ENCODE data around the gene BRPF3.
A peak's percentile ranks its signal among the peaks of the same experiment; 100 is the strongest.

BRPF3 gene

GRCh38 chr6:36196113-36196879 lies at the start of gene BRPF3:
TSS of gene BRPF3 (plus strand) at chr6:36196744. CDS start at chr6:36200323, 3,579 bp downstream.
- peaks cover 2% of the 10 kb centered on the region for H3K9me3 Mint-ChIP-seq
- peak within 1 kb of the TSS; percentile 84 for H3K4me3 Mint-ChIP-seq
- H3K27ac Mint-ChIP-seq = peak within 1 kb of the TSS; percentile 96
- peaks cover 49% of the 10 kb centered on the region for H3K4me1 Mint-ChIP-seq (ENCODE audit: low read depth)
- no peaks in the 10 kb centered on the region for H3K27me3 Mint-ChIP-seq
- DNase-seq = peak; percentile 88
- H3K36me3 Mint-ChIP-seq (ENCODE audit: low read depth) = peaks cover 21% of the 10 kb centered on the region

DNA sequence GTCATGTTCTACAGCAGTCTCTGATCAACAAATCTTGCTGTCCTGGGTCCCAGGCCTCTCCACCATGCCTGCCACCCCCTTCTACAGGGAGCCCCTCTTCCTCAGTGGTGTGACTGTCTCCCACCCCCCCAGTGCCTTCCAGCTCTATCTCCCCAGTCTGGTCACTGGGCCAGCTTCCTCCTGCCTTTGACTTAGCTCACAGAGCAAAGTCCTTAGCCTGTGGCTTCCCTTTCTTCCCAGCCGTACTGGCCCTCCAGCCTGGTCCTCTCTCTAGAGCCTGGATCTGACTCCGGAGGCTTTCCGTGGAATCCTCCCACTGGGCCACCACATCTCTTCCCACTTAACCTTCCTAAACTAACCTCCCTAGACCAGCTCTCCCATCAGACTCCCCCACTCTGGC lies 49.2 kb upstream of the BRPF3 start:
- peaks cover 10% of the 10 kb centered on the region for H3K4me1 Mint-ChIP-seq (ENCODE audit: low read depth)
- no peaks in the 10 kb centered on the region for H3K27me3 Mint-ChIP-seq
- H3K4me3 Mint-ChIP-seq = no peak overlapping the region
- no peak overlapping the region for H3K27ac Mint-ChIP-seq
- peaks cover 6% of the 10 kb centered on the region for H3K36me3 Mint-ChIP-seq (ENCODE audit: low read depth)
- peaks cover 6% of the 10 kb centered on the region for H3K9me3 Mint-ChIP-seq
- no peak for DNase-seq

GRCh38 chr6:36149476-36149875 lies 47.1 kb upstream of the BRPF3 start:
- H3K4me1 Mint-ChIP-seq (ENCODE audit: low read depth) = peaks cover 10% of the 10 kb centered on the region
- H3K4me3 Mint-ChIP-seq = no peak overlapping the region
- no peak for DNase-seq
- no peak overlapping the region for H3K27ac Mint-ChIP-seq
- no peaks in the 10 kb centered on the region for H3K27me3 Mint-ChIP-seq
- H3K36me3 Mint-ChIP-seq (ENCODE audit: low read depth) = peaks cover 5% of the 10 kb centered on the region
- H3K9me3 Mint-ChIP-seq = peaks cover 6% of the 10 kb centered on the region

DNA sequence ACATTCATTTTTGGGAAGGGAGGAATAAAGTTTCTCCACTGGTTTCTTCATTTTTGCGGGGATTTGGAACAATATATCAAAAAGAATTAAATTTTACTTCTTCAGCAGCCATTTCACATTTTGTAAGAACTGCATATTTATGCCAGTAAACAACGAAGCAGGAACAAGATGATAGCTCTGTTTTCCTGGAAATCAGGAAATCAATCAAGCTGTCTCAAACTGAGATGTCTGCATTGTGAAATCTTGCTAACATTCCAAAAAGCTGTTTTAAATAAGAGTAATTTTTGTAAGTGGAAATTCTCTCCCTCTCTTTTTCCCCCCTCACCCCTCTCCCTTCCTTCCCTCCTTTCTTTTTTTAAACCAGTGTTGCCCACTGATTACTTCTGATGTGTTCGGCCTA lies 46.3 kb upstream of the BRPF3 start:
- H3K4me1 Mint-ChIP-seq (ENCODE audit: low read depth) = peaks cover 10% of the 10 kb centered on the region
- H3K4me3 Mint-ChIP-seq = no peak overlapping the region
- no peak for DNase-seq
- H3K9me3 Mint-ChIP-seq = peaks cover 6% of the 10 kb centered on the region
- H3K36me3 Mint-ChIP-seq (ENCODE audit: low read depth) = peaks cover 5% of the 10 kb centered on the region
- no peaks in the 10 kb centered on the region for H3K27me3 Mint-ChIP-seq
- H3K27ac Mint-ChIP-seq = no peak overlapping the region

DNA sequence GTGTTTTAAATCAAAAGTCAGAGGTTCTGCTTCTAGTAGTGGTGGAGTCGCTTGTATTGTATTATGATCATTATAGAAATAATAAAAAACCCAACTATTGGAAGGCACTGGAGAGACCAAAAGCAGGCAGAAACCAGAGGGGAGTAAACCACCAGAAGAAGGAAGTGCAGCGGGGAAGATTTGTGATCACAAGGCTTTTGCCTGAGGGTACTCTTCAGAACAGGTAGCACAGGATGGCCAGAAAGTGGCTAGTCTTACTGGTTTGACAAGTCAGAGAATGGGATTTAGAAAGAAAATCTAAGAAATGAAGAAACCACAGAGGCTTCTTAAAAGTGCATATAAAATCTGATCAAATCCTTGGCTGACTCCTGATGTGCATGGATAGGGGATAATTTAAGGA lies 42.3 kb upstream of the BRPF3 start:
- no peaks in the 10 kb centered on the region for H3K27me3 Mint-ChIP-seq
- no peak overlapping the region for H3K4me3 Mint-ChIP-seq
- H3K4me1 Mint-ChIP-seq (ENCODE audit: low read depth) = peaks cover 4% of the 10 kb centered on the region
- H3K36me3 Mint-ChIP-seq (ENCODE audit: low read depth) = peaks cover 2% of the 10 kb centered on the region
- DNase-seq = no peak
- peaks cover 10% of the 10 kb centered on the region for H3K9me3 Mint-ChIP-seq
- no peak overlapping the region for H3K27ac Mint-ChIP-seq

- no peaks in the 10 kb centered on the region for H3K27me3 Mint-ChIP-seq
- DNase-seq = no peak
- peaks cover under 1% of the 10 kb centered on the region for H3K4me1 Mint-ChIP-seq (ENCODE audit: low read depth)
- peaks cover 11% of the 10 kb centered on the region for H3K9me3 Mint-ChIP-seq
- H3K4me3 Mint-ChIP-seq = no peak overlapping the region
- H3K36me3 Mint-ChIP-seq (ENCODE audit: low read depth) = peaks cover 6% of the 10 kb centered on the region
- no peak overlapping the region for H3K27ac Mint-ChIP-seq
Measured at GRCh38 chr6:36155662-36156061, 40.9 kb upstream of the BRPF3 start.

GRCh38 chr6:36160147-36160760 lies 36.3 kb upstream of the BRPF3 start:
- no peaks in the 10 kb centered on the region for H3K4me1 Mint-ChIP-seq (ENCODE audit: low read depth)
- H3K27me3 Mint-ChIP-seq = no peaks in the 10 kb centered on the region
- peaks cover 6% of the 10 kb centered on the region for H3K36me3 Mint-ChIP-seq (ENCODE audit: low read depth)
- peaks cover 11% of the 10 kb centered on the region for H3K9me3 Mint-ChIP-seq
- no peak overlapping the region for H3K4me3 Mint-ChIP-seq
- H3K27ac Mint-ChIP-seq = no peak overlapping the region
- no peak for DNase-seq

- Mint-ChIP-seq H3K4me3 (no peak overlapping the region), H3K36me3 (ENCODE audit: low read depth) (no peaks in the 10 kb centered on the region), H3K27me3 (no peaks in the 10 kb centered on the region), H3K27ac (peak overlapping the region; percentile 68), H3K9me3 (no peaks in the 10 kb centered on the region), H3K4me1 (ENCODE audit: low read depth) (peaks cover 21% of the 10 kb centered on the region)
- DNase-seq = no peak
Measured at GRCh38 chr6:36169023-36170007, 27.2 kb upstream of the BRPF3 start.

DNA sequence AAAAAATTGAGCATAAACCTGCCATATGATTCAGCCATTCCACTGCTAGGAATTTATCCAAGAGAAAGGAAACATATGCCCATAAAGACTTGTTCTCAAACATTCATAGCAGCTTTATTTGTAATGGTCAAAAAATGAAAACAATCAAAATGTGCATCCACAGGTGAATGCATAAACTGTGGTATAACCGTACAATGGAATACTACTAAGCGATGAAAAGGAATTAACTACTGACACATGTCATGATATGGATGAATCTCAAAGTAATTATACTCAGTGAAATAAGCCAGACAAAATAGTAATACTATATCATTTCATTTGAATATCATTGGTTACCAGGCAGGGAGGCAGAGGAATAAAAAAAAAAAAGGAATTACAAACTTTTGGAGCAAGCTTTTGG lies 25.8 kb upstream of the BRPF3 start:
- DNase-seq = no peak
- peaks cover 21% of the 10 kb centered on the region for H3K4me1 Mint-ChIP-seq (ENCODE audit: low read depth)
- H3K9me3 Mint-ChIP-seq = no peaks in the 10 kb centered on the region
- H3K36me3 Mint-ChIP-seq (ENCODE audit: low read depth) = no peaks in the 10 kb centered on the region
- H3K27ac Mint-ChIP-seq = no peak overlapping the region
- H3K27me3 Mint-ChIP-seq = no peaks in the 10 kb centered on the region
- no peak overlapping the region for H3K4me3 Mint-ChIP-seq

GRCh38 chr6:36171573-36171972 lies 25.0 kb upstream of the BRPF3 start:
- Mint-ChIP-seq H3K27me3 (no peaks in the 10 kb centered on the region), H3K36me3 (ENCODE audit: low read depth) (no peaks in the 10 kb centered on the region), H3K4me1 (ENCODE audit: low read depth) (peaks cover 21% of the 10 kb centered on the region), H3K27ac (no peak overlapping the region), H3K4me3 (no peak overlapping the region), H3K9me3 (no peaks in the 10 kb centered on the region)
- no peak for DNase-seq

- Mint-ChIP-seq H3K4me1 (ENCODE audit: low read depth) (peaks cover 9% of the 10 kb centered on the region), H3K27me3 (no peaks in the 10 kb centered on the region), H3K36me3 (ENCODE audit: low read depth) (peaks cover 18% of the 10 kb centered on the region), H3K4me3 (no peak overlapping the region), H3K9me3 (peaks cover 12% of the 10 kb centered on the region), H3K27ac (peak overlapping the region; percentile 44)
- no peak for DNase-seq
Measured at GRCh38 chr6:36177166-36177565, 19.4 kb upstream of the BRPF3 start.

DNA sequence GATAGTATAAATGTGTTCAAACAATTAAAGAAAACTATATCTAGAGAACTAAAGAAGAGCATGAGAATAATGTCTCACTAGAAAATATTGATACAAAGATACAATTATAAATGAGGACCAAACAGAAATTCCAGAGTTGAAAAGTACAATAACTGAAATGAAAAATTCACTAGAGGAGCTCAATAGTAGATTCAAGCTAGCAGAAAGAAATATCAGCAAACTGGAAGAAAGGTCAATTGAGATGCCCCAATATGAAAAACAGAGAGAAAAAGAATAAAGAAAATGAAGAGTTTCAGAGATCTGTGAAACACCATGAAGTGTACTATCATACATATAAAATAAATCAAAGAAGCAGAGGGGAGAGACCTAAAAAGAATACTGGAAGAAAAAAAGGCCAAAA lies 18.0 kb upstream of the BRPF3 start:
- no peak overlapping the region for H3K4me3 Mint-ChIP-seq
- H3K27ac Mint-ChIP-seq = no peak overlapping the region
- peaks cover 7% of the 10 kb centered on the region for H3K4me1 Mint-ChIP-seq (ENCODE audit: low read depth)
- DNase-seq = no peak
- peaks cover 18% of the 10 kb centered on the region for H3K36me3 Mint-ChIP-seq (ENCODE audit: low read depth)
- peaks cover 12% of the 10 kb centered on the region for H3K9me3 Mint-ChIP-seq
- no peaks in the 10 kb centered on the region for H3K27me3 Mint-ChIP-seq

GRCh38 chr6:36180126-36180525 lies 16.4 kb upstream of the BRPF3 start:
- H3K27ac Mint-ChIP-seq = no peak overlapping the region
- H3K9me3 Mint-ChIP-seq = peaks cover 12% of the 10 kb centered on the region
- no peak overlapping the region for H3K4me3 Mint-ChIP-seq
- H3K4me1 Mint-ChIP-seq (ENCODE audit: low read depth) = peaks cover 7% of the 10 kb centered on the region
- H3K27me3 Mint-ChIP-seq = no peaks in the 10 kb centered on the region
- H3K36me3 Mint-ChIP-seq (ENCODE audit: low read depth) = peaks cover 18% of the 10 kb centered on the region
- no peak for DNase-seq

GRCh38 chr6:36184311-36184710 lies 12.2 kb upstream of the BRPF3 start:
- Mint-ChIP-seq H3K27ac (no peak overlapping the region), H3K36me3 (ENCODE audit: low read depth) (peaks cover 1% of the 10 kb centered on the region), H3K27me3 (no peaks in the 10 kb centered on the region), H3K9me3 (no peaks in the 10 kb centered on the region), H3K4me1 (ENCODE audit: low read depth) (no peaks in the 10 kb centered on the region), H3K4me3 (no peak overlapping the region)
- DNase-seq = no peak
